ENCODE measurements around the gene GCFC2. TPM values are rescaled to one million over a fixed set of nuclear protein-coding genes. Genes with fewer than 3 reads are reported as not detected.
A peak's percentile ranks its signal among the peaks of the same experiment; 100 is the strongest.

Gene GCFC2
- total RNA-seq: 12.7 TPM
- long read RNA-seq, full-length matches to known transcripts: 11 of 29 reads
- long read RNA-seq, partial matches to known transcripts: 1 of 29 reads
- long read RNA-seq, other reads (novel, unspliced or antisense): 17 of 29 reads

- peaks cover 10% of the 10 kb centered on the region for H3K36me3 ChIP-seq
- TF ChIP-seq CTCF (IDR thresholded peaks at IDR 0.05): peak; percentile 54
- no peaks in the 10 kb centered on the region for H3K27me3 ChIP-seq (ENCODE audit: low read depth)
- ATAC-seq (peak; percentile 98 to 99), DNase-seq (peak; percentile 94)
- intact Hi-C loops (cut with DNase I): no loop called here
- peak within 1 kb of the TSS; percentile 90 for H3K27ac ChIP-seq
- H3K9me3 ChIP-seq: no peaks in the 10 kb centered on the region
- peaks cover 16% of the 10 kb centered on the region for H3K4me1 ChIP-seq
- peak within 1 kb of the TSS; percentile 71 for H3K4me3 ChIP-seq
Observed at GRCh38 chr2:75710577-75711253, at the start of gene GCFC2. GCFC2 (minus strand) TSS chr2:75710915; CDS start chr2:75710855, 60 bp downstream.

GRCh38 chr2:75752828-75753227, 42.1 kb upstream of the GCFC2 start:
- ATAC-seq (no peak), DNase-seq (no peak)
- no peak overlapping the region for H3K4me3 ChIP-seq
- intact Hi-C loops (cut with DNase I): no loop called here
- no peaks in the 10 kb centered on the region for H3K27me3 ChIP-seq (ENCODE audit: low read depth)
- H3K4me1 ChIP-seq: no peaks in the 10 kb centered on the region
- H3K36me3 ChIP-seq: no peaks in the 10 kb centered on the region
- no peak for TF ChIP-seq CTCF (IDR thresholded peaks at IDR 0.05)
- no peak overlapping the region for H3K27ac ChIP-seq
- no peaks in the 10 kb centered on the region for H3K9me3 ChIP-seq

GRCh38 chr2:75751824-75752468, 41.2 kb upstream of the GCFC2 start:
- ATAC-seq: no peak
- Histone ChIP-seq H3K9me3 (no peaks in the 10 kb centered on the region), H3K4me3 (no peak overlapping the region), H3K27me3 (ENCODE audit: low read depth) (no peaks in the 10 kb centered on the region), H3K36me3 (no peaks in the 10 kb centered on the region), H3K27ac (no peak overlapping the region), H3K4me1 (no peaks in the 10 kb centered on the region)
- intact Hi-C loops (cut with DNase I): no loop called here
- no peak for TF ChIP-seq CTCF (IDR thresholded peaks at IDR 0.05)
- no peak for DNase-seq

GRCh38 chr2:75751360-75751759, 40.6 kb upstream of the GCFC2 start:
- H3K36me3 ChIP-seq: no peaks in the 10 kb centered on the region
- intact Hi-C loops (cut with DNase I): no loop called here
- no peak overlapping the region for H3K4me3 ChIP-seq
- no peak for DNase-seq
- no peak for ATAC-seq
- no peak for TF ChIP-seq CTCF (IDR thresholded peaks at IDR 0.05)
- H3K4me1 ChIP-seq: no peaks in the 10 kb centered on the region
- H3K27me3 ChIP-seq (ENCODE audit: low read depth): no peaks in the 10 kb centered on the region
- no peak overlapping the region for H3K27ac ChIP-seq
- H3K9me3 ChIP-seq: no peaks in the 10 kb centered on the region

- ATAC-seq (no peak), DNase-seq (no peak)
- Histone ChIP-seq H3K36me3 (no peaks in the 10 kb centered on the region), H3K4me3 (no peak overlapping the region), H3K27me3 (ENCODE audit: low read depth) (no peaks in the 10 kb centered on the region), H3K4me1 (no peaks in the 10 kb centered on the region), H3K27ac (no peak overlapping the region), H3K9me3 (no peaks in the 10 kb centered on the region)
- intact Hi-C loops (cut with DNase I): no loop called here
- no peak for TF ChIP-seq CTCF (IDR thresholded peaks at IDR 0.05)
Observed at GRCh38 chr2:75737961-75738360, 27.2 kb upstream of the GCFC2 start.
